CD4-positive, alpha-beta T cell treated with Interleukin-15 for 1 hour (primary cell): ENCODE measurements around the gene RAB3B.
"Not testable (repeated sequence)": the region's sequence is repeated elsewhere in the genome, so short reads cannot be mapped to it uniquely, and the experiment has no call there.

ENCODE experiments used
- DNase-seq: peaks from one replicate; pipeline ENCODE4 v3.0.0-alpha.2; 2020

RAB3B gene

GRCh38 chr1:51990478-51990965 is at the start of gene RAB3B:
Gene RAB3B (minus strand): TSS chr1:51990700. CDS start chr1:51977117, 13,583 bp downstream.
- peak; percentile 66 for DNase-seq

- DNase-seq: no peak
Measured at GRCh38 chr1:52037909-52038308, 47.4 kb upstream of the RAB3B start.

- DNase-seq: no peak
Measured at GRCh38 chr1:52037402-52037814, 46.9 kb upstream of the RAB3B start.

GRCh38 chr1:52034050-52034384 is 43.5 kb upstream of the RAB3B start:
- no peak for DNase-seq

- peak; percentile 92 for DNase-seq
Measured at GRCh38 chr1:52033190-52034049, 42.9 kb upstream of the RAB3B start, which contains the start of gene KTI12. Gene KTI12 (minus strand): TSS chr1:52033810. CDS start chr1:52033761, 49 bp downstream.

- peak; percentile 18 for DNase-seq
Measured at GRCh38 chr1:52032785-52033131, 42.3 kb upstream of the RAB3B start.

- no peak for DNase-seq
Measured at GRCh38 chr1:52032124-52032784, 41.8 kb upstream of the RAB3B start.

GRCh38 chr1:52028839-52029238 is 38.3 kb upstream of the RAB3B start:
- DNase-seq: not testable (repeated sequence)

- DNase-seq: no peak
Measured at GRCh38 chr1:52028328-52028727, 37.8 kb upstream of the RAB3B start.

GRCh38 chr1:52026278-52026677 is 35.8 kb upstream of the RAB3B start:
- no peak for DNase-seq

- no peak for DNase-seq
Measured at GRCh38 chr1:52022133-52022532, 31.6 kb upstream of the RAB3B start.

- no peak for DNase-seq
Measured at GRCh38 chr1:52008071-52008809, 17.7 kb upstream of the RAB3B start.

- no peak for DNase-seq
Measured at GRCh38 chr1:52007215-52008002, 16.9 kb upstream of the RAB3B start.

GRCh38 chr1:52006081-52006553 is 15.6 kb upstream of the RAB3B start:
- DNase-seq: not testable (repeated sequence)

GRCh38 chr1:52005548-52005947 is 15.0 kb upstream of the RAB3B start:
- DNase-seq: not testable (repeated sequence)

GRCh38 chr1:52003877-52004276 is 13.4 kb upstream of the RAB3B start:
- DNase-seq: no peak

GRCh38 chr1:52002038-52002917 is 11.8 kb upstream of the RAB3B start:
- DNase-seq: peak; percentile 27

GRCh38 chr1:51998701-51999100 is 8.2 kb upstream of the RAB3B start:
- no peak for DNase-seq

GRCh38 chr1:51997974-51998382 is 7.5 kb upstream of the RAB3B start:
- no peak for DNase-seq

- no peak for DNase-seq
Measured at GRCh38 chr1:51989582-51990477, 670 bp downstream of the RAB3B start.
